ENCODE measurements around the gene C19orf25.

DNA sequence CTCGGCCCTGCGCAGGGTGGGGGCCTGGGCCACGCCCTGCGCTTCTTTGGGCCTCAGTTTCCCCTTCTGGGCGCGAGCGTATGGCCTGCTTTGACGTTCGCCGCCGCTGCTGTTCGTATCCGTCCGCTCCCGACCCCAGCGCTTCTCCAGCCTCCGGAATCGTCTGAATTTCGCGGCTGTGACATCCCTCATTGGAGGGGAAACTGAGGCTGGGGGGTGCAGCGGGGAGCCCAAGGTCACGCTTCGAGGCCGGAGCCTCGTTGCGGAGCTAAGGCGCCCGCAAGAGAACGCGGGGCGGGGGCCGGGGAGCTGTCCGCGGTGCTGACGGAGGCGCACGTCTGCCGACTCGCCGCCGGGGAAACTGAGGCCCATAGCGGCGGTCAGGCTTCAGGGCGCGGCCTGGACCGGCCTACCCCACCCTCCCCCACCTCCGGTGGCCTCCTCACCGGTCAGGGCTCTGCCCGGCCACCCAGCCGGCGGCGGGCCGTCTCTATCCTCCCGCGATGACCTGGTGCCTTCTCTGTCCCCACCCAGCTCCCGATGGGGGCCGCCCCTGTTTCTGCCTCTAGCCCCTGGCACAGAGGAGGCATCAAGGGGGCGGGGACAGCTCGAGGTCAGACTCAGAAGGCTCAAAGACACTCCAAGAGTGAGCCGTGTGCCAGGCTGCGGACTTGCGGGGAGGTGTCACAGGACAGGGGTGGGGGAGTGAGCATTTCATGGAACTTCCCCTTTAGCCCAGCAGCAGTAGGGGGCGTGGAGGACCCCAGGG lies 32.1 kb downstream of the C19orf25 start:
- TF ChIP-seq, protein P1, sequence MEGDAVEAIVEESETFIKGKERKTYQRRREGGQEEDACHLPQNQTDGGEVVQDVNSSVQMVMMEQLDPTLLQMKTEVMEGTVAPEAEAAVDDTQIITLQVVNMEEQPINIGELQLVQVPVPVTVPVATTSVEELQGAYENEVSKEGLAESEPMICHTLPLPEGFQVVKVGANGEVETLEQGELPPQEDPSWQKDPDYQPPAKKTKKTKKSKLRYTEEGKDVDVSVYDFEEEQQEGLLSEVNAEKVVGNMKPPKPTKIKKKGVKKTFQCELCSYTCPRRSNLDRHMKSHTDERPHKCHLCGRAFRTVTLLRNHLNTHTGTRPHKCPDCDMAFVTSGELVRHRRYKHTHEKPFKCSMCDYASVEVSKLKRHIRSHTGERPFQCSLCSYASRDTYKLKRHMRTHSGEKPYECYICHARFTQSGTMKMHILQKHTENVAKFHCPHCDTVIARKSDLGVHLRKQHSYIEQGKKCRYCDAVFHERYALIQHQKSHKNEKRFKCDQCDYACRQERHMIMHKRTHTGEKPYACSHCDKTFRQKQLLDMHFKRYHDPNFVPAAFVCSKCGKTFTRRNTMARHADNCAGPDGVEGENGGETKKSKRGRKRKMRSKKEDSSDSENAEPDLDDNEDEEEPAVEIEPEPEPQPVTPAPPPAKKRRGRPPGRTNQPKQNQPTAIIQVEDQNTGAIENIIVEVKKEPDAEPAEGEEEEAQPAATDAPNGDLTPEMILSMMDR (conservative IDR thresholded peaks at IDR 0.05 in 1 of 2, IDR thresholded peaks at IDR 0.05 in 1 of 2; ENCODE audit: low read depth in 1 of 2, low read length in 2 of 2), result no peak
- peak; percentile 97 for TF ChIP-seq EZH2 (IDR thresholded peaks at IDR 0.05; ENCODE audit: low read length, missing control alignments)
